ENCODE data around the gene CPNE2.
"Not testable (repeated sequence)": the region's sequence is repeated elsewhere in the genome, so short reads cannot be mapped to it uniquely, and the experiment has no call there.

Gene CPNE2

DNA sequence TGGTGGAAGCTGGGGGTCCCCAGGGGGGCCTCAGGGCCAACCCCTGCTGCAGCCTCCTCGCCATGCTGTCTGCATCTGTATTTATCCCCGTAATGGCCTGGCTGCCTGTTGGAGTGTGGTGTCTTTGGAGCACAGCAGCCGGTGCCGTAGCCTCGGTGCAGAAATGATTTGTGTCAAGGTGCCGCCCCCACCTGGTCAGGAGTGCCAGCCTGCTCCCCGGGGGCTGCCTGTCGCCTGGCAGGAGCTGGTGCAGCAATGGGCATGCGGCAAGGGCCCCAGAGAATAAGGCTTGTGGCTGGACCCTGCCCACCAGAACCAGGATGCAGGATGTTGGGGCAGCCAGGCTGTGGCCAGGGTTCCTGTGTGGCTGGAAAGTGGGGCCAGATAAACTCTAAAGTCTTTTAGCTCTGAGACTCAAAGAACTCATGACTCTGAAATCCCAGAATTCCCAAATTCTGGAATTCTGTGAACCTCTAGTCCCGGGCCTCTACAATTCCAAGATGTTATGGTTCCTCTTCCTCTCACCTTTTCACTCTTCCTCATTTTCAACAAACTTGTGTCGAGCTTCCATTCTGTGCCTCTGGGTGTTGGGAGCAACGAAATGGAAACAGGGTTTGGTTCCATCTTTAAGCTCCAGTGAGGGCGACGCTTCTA, 5.9 kb downstream of the CPNE2 start:
- DNase-seq (ENCODE audit: low read depth): no peak
- TF ChIP-seq, protein P1, sequence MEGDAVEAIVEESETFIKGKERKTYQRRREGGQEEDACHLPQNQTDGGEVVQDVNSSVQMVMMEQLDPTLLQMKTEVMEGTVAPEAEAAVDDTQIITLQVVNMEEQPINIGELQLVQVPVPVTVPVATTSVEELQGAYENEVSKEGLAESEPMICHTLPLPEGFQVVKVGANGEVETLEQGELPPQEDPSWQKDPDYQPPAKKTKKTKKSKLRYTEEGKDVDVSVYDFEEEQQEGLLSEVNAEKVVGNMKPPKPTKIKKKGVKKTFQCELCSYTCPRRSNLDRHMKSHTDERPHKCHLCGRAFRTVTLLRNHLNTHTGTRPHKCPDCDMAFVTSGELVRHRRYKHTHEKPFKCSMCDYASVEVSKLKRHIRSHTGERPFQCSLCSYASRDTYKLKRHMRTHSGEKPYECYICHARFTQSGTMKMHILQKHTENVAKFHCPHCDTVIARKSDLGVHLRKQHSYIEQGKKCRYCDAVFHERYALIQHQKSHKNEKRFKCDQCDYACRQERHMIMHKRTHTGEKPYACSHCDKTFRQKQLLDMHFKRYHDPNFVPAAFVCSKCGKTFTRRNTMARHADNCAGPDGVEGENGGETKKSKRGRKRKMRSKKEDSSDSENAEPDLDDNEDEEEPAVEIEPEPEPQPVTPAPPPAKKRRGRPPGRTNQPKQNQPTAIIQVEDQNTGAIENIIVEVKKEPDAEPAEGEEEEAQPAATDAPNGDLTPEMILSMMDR (IDR thresholded peaks at IDR 0.05; ENCODE audit: control insufficient read depth, extremely low read depth, insufficient read depth): no peak

DNA sequence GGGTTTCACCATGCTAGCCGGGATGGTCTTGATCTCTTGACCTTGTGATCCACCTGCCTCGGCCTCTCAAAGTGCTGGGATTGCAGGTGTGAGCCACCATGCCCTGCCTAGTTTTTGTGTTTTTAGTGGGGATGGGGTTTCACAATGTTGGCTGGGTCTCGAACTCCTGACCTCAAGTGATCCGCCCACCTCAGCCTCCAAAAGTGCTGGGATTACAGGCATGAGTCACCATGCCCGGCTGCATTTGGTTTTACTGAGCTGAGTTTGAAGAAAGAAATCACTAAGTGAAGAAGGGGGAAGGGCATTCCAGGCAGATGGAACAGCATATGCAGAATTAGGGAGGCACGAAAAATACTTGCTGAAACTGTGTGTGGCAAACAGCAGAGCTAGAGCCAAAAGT, 7.6 kb downstream of the CPNE2 start:
- DNase-seq (ENCODE audit: low read depth); H3K4me3 ChIP-seq (ENCODE audit: low read depth, low read length): not testable (repeated sequence)

More for the DNA sequence above, 5.9 kb downstream of the CPNE2 start:
- no peak overlapping the region for H3K4me3 ChIP-seq (ENCODE audit: low read depth, low read length)

DNA sequence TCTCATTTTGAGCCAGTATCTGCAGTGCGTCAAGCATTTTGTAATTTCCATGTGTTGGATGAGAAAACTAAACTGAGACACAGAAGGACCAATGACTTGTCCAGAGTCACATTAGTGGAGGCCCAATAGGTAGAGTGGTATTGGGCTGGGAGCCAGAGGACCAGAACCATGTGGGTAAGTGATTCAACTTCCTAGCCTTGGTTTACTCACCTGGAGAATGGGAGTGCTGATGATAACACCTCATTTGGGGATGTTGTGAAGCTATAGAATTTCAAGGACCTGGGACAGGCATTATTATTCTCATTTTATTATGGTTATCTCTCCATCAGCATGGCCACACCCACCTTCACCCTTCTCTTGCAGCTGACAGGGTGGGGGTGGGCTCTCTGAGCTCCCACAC, 8.1 kb downstream of the CPNE2 start:
- TF ChIP-seq, protein P1 (IDR thresholded peaks at IDR 0.05; ENCODE audit: control insufficient read depth, extremely low read depth, insufficient read depth): no peak
- DNase-seq (ENCODE audit: low read depth): no peak
- no peak overlapping the region for H3K4me3 ChIP-seq (ENCODE audit: low read depth, low read length)

DNA sequence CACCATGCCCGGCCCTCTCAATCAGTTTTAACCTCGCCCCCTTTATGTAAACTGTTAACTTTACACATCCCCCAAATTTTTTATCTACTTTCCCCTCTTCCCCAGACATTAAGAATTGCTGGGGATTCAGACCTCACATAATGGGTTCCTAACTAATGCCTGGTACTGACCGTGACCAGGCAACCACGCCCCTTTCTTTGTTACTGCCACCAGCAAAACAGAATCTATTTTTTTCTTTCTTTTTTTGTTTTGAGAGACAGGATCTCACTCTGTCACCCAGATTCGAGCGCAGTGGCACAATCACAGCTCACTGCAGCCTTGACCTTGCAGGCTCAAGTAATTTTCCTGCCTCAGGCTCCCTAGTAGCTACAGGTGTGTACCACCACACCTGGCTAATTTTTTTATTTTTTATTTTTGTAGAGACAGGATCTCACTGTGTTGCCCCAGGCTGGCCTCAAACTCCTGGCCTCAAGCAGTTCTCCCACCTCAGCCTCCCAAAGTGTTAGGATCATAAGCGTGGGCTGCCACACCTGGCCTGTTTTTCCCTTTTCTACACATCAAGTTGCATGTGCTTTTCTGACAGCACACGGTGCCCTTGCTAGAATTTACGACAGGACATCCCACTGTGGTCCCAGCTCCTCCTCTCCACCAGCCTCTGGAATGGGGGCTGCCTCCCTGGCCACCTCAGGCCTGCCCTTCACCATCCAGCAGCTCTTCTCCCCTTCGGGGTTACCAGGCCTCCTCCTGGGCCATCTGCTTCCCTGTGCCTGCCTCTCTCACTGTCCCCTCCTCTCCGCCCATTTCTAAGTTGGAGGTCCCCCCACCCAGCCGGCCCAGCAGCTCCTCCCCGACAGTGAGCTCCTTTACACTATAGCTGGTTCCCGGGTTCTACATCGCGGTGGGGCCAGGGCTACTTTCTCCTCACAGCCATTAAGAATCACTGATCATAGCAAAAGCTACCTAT, 10.8 kb downstream of the CPNE2 start:
- TF ChIP-seq, protein P1 (IDR thresholded peaks at IDR 0.05; ENCODE audit: control insufficient read depth, extremely low read depth, insufficient read depth): no peak
- H3K4me3 ChIP-seq (ENCODE audit: low read depth, low read length): no peak overlapping the region
- DNase-seq (ENCODE audit: low read depth): no peak

DNA sequence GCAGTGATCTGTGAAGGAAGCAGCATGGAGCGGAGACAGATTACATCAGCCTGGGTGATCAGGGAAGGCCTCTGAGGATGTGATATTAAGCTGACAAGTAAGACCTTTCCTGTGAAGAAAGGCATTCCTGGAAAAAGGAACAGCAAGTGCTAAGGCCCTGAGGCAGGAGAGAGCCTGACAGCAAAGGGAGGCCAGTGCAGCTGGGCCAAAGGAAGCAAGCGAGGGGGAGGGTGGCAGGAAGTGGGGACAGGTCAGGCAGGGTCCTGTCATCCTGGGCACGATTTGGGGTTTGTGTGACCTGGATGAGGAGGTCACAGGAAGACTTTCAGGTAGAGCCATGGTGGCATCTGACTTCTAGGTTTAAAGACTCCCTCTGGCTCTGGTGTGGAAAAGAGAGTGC, 12.3 kb downstream of the CPNE2 start:
- H3K4me3 ChIP-seq (ENCODE audit: low read depth, low read length): no peak overlapping the region
- TF ChIP-seq, protein P1 (IDR thresholded peaks at IDR 0.05; ENCODE audit: control insufficient read depth, extremely low read depth, insufficient read depth): no peak
- DNase-seq (ENCODE audit: low read depth): no peak

DNA sequence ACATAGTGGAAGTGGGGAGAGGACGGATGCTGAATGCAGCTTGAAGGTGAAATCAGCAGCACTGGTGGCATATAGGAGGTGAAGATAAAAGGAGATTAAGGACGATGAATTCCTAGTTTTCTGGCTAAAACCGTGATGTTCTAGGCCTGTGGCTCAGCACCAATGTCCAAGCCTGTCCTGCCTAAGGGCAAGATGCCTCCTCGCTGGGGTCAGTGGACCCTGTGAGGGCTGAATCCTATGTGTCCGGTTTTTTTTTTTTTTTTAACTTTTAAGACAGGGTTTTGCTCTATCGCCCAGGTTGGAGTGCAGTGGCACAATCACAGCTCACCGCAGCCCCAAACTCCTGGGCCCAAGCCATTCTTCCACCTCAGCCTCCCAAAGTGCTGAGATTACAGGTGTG, 12.8 kb downstream of the CPNE2 start:
- DNase-seq (ENCODE audit: low read depth): no peak
- TF ChIP-seq, protein P1 (IDR thresholded peaks at IDR 0.05; ENCODE audit: control insufficient read depth, extremely low read depth, insufficient read depth): no peak

DNA sequence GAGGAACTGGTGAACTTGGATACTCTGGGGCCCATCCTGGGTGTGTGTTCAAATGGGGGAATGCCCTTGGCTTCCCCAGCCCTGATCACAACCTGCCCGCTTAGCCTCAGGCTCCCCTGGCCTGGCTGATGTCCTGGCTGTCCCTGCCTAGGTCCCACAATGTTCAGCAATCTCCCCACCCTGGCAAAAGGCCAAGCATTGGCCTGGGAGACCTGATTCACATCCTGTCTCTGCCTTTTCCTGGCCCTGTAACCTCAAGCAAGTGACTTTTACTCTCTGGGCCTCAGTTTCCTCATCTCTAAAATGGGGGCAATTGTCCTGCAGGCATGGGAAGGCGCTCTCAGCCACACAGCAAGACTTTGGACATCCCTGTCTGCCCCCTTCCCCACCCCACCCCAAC, 14.4 kb downstream of the CPNE2 start:
- TF ChIP-seq, protein P1 (IDR thresholded peaks at IDR 0.05; ENCODE audit: control insufficient read depth, extremely low read depth, insufficient read depth): no peak

More for the DNA sequence above, 12.8 kb downstream of the CPNE2 start:
- no peak overlapping the region for H3K4me3 ChIP-seq (ENCODE audit: low read depth, low read length)

More for the DNA sequence above, 14.4 kb downstream of the CPNE2 start:
- H3K4me3 ChIP-seq (ENCODE audit: low read depth, low read length): no peak overlapping the region
- no peak for DNase-seq (ENCODE audit: low read depth)
